DMS53 treated with DMSO at 0.1 percent for 48 hours (cell line): ENCODE results near the gene PEX14.
"Not testable (repeated sequence)": the region's sequence is repeated elsewhere in the genome, so short reads cannot be mapped to it uniquely, and the experiment has no call there.

Experiments used
- DNase-seq: peaks from one replicate; lab custom pipeline; 2025; ENCODE audit not compliant: unreplicated experiment; lab: John Stamatoyannopoulos, UW

PEX14 gene, protein sequence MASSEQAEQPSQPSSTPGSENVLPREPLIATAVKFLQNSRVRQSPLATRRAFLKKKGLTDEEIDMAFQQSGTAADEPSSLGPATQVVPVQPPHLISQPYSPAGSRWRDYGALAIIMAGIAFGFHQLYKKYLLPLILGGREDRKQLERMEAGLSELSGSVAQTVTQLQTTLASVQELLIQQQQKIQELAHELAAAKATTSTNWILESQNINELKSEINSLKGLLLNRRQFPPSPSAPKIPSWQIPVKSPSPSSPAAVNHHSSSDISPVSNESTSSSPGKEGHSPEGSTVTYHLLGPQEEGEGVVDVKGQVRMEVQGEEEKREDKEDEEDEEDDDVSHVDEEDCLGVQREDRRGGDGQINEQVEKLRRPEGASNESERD

DNA sequence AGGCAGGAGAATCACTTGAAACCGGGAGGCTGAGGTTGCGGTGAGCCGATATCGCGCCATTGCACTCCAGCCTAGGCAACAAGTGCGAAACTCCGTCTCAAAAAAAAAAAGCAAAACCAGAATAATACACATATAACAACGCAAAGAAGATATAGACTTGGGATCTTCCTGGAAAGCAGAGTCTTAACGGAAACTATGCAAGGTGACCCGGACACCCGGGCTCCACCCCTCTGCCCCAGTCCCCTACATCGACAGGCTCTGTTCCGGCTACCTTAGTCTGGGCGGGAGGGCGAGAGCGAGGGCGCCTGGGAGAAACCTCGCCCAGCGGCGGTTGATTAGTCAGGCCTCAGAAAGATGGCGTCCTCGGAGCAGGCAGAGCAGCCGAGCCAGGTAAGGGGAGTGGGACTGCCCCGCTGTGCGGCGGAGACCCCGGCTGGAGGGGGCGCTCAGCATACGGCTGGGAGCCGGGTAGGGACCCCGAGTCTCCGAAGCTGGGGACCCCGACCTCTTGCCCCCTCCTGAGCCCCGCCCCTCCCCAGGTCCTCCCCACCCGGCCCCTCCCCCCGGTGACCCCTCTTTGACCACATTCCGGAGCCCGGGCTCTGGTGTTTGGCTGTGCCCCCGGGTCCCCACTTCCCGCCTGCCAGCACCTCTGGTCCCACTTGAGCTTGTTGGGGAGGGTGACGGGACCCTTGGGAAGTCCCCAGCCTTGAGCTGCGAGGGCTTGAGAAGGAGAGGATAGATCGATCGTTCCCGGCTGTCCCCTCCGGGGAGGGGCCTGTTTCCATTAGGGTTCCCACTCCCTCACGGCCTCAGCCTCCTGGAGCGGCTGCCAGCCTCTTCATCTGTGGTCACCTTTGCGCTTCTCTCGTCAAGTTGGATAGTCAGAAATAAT, at the start of gene PEX14:
Gene PEX14, plus strand, starts transcription at position 338 of the 895 bp plus-strand sequence. Its CDS starts 17 bp downstream, at position 355.
- peak; percentile 75 for DNase-seq

DNA sequence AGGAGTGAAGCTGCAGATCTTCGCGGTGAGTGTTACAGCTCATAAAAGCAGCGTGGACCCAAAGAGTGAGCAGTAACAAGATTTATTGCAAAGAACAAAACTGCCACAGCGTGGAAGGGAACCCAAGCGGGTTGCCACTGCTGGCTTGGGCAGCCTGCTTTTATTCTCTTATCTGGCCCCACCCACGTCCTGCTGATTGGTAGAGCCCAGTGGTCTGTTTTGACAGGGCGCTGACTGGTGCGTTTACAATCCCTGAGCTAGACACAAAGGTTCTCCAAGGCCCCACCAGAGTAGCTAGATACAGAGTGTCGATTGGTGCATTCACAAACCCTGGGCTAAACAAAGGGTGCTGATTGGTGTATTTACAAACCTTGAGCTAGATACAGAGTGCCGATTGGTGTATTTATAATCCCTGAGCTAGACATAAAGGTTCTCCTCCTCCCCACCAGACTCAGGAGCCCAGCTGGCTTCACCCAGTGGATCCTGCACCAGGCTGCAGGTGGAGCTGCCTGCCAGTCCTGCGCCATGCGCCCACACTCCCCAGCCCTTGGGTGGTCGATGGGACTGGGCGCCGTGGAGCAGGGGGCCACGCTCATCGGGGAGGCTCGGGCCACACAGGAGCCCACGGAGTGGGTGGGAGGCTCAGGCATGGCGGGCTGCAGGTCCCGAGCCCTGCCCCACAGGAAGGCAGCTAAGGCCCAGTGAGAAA, 48.8 kb upstream of the PEX14 start:
- DNase-seq, result not testable (repeated sequence)

DNA sequence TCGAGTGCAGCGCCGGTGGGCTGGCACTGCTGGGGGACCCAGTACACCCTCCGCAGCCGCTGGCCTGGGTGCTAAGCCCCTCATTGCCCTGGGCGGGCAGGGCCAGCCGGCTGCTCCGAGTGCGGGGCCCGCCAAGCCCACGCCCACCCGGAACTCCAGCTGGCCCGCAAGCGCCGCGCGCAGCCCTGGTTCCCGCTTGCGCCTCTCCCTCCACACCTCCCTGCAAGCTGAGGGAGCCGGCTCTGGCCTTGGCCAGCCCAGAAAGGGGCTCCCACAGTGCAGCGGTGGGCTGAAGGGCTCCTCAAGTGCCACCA, 48.3 kb upstream of the PEX14 start:
- not testable (repeated sequence) for DNase-seq

DNA sequence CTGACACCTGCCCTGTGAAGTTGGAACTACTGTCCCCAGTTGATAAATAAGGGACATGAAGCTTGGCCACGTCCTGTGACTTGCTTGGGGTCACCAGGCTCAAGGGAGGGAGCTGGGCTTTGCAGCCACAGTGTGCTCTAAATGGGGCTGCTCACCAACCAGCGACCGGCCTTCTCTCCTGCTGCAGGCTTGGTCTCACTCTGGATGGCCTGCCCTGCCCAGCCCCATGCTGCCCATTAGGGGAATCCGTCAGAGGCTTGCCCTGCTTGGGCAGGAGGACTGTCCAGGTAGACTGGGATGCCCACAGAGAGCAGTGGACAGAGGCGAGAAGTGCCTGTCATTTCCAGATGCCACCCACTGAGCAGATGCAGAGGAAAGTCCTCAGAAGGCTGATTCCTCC, 45.8 kb upstream of the PEX14 start:
- DNase-seq, result no peak

DNA sequence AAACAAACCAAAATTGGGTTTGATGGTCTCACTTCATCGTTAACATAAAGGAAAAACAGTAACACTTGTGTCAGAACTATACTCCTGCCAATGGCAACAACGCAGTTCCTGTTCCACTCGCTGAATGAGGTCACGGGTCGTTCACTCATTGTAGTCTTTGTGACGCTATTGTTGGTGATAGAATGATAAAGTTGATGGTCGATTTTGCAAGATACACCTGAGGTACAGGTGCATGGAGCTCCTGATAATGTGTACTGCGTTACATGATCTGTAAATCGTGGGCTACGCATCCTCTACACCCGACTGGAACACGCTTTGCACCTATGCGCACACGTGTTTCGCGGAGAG, 44.9 kb upstream of the PEX14 start:
- no peak for DNase-seq

DNA sequence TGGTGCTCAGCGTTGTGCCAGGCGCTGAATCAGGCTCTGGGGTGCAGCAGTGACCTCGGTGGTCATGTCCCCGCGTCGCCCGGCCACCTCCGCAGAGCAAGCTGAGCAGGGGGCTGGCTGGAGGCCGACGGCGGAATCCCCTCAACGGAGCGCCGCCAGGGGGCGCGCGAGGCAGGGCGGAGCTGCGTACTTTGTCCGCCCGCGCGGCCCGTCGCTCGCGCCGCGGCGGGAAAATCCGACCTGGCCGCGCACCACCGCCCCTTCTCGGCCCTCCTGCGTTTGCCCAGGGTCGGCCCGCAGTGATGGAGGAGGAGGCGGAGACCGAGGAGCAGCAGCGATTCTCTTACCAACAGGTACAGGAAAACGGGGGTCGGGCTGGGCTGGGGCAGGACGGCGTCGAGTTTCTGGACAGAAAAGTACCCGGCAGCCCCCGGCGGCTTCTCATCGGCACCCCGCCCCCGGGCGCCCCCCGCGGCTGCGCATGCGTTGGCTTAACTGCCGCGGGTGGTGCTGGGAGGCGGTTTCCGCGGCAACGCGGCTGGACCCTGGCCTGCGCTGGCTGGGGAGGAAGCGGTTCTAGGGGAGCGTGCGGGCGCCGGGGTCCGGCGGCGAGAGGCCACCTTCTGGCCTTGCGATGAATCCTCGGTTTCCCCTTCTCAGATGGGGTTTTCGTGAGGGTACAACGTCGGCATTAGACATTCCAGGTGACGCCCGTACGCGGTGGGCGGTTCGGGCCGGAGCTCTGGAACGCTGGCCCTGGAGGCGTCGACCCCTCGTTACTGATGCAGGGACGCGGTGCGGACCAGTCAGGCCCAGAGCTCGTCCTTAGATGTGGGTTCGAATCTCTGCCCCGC, 44.3 kb upstream of the PEX14 start, which contains the start of gene CENPS:
Gene CENPS, plus strand, starts transcription at position 218 of the 854 bp plus-strand sequence. Its CDS starts 85 bp downstream, at position 303.
- DNase-seq, result peak; percentile 71

DNA sequence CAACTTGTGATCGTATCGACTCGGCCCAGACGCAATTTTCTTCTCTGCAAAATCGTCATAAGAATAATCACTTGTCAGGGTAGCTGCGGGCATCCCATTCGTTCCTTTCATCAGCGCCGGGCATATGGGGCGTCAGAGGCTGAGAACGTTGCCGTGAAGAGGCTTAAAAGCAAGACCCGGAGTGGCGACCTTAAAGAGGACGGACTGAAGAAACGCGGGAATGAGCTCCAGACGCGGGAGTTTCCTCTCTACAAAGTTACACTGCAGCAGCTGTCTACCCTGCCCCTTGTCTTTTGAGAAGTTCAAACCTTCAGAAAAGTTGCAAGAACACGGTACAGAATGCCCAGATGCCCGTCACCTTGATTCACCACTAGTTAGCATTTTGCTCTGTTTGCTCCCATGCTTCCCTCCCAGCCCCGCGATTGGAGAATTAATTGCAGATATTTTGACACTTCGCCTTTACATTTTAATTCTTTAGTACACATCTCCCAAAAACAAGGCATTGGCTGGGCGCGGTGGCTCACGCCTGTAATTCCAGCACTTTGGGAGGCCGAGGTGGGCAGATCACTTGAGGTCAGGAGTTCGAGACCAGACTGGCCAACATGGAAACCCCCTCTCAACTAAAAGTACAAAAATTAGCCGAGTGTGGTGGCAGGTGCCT, 43.5 kb upstream of the PEX14 start:
- DNase-seq, result no peak

DNA sequence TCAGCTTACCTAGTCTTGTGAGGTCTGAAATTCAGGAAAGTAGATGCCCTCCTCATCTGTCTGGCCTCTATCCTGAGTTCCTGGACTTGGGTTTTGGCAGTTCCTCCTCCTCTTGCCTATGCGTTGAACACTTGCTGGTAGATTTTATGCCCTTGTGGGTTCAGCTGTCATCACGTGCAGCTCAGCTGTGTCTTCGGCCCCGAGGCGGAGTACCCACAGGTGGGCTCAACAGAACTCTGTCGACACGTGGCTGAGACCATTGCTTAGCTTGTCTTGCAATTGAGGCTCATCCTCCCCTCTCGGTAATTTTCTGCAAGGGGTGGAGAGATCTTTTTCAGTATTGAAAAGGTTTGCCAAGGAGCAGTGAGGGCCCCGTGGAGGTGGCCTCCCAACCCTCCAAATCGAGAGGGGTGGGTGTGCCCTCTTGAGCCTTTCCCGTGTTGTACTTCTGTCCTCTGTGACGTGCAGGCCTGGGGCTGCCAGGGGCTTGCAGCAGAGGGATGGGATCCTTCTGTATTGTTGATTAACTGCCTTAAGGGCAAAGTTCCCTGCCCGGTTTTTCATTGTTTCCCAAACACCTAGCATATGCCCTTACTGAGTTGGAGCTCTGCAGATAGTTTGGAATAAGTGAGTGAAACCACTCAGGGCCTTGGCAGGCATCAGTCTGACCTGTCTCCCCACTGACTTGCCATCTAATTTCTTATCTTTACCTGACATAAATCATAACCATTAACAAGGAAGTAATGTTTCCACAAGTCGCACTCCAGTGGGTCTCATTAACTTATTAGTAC, 41.6 kb upstream of the PEX14 start:
- no peak for DNase-seq

DNA sequence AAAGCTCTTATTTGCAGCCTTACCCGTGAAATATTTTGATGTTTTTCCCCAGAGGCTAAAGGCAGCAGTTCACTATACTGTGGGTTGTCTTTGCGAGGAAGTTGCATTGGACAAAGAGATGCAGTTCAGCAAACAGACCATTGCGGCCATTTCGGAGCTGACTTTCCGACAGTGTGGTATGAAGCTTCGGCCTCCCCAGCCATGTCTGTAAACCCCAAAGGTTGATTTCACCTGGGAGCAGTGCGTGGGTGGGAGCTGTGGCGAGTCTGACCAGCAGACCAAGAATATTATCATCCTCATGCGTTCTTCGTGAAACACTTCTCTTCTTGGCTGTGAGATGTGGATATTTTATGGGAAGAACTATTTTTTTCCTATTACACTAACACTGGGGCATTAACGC, 41.0 kb upstream of the PEX14 start:
- no peak for DNase-seq

DNA sequence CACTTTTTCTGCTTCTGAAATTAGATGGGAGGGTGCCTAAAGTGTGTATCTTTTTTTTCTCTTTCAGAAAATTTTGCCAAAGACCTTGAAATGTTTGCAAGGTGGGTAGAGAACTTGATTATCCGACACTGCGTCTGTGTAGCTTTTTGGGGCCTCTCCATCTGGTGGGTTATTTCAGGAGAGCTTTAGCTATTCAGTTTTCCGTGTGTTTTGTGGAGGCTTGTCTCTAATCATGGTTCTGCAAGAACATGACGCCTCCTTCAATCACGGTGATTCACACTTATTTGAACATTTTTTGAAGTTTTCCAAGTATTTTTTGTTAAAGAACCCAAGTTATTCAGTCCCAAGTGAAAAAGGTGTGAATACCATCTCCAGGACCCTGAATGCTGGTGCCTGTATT, 40.2 kb upstream of the PEX14 start:
- DNase-seq, result no peak

DNA sequence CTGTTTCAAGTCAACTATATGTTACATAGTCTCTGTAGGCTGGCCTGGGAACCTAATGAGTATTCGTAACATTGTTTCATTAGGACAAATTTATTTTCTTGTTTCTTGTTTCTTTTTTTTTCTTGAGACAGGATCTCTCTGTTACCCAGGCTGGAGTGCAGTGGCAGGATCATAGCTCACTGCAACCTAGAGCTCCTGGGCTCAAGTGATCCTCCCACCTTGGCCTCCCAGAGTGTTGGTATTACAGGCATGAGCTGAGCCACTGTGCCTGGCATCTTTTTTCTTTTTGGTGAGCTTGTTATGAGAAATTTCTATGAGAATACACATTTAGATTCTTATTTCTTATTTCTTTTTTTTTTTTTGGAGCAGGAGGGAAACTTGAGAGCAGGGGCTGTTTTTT, 37.7 kb upstream of the PEX14 start:
- no peak for DNase-seq

DNA sequence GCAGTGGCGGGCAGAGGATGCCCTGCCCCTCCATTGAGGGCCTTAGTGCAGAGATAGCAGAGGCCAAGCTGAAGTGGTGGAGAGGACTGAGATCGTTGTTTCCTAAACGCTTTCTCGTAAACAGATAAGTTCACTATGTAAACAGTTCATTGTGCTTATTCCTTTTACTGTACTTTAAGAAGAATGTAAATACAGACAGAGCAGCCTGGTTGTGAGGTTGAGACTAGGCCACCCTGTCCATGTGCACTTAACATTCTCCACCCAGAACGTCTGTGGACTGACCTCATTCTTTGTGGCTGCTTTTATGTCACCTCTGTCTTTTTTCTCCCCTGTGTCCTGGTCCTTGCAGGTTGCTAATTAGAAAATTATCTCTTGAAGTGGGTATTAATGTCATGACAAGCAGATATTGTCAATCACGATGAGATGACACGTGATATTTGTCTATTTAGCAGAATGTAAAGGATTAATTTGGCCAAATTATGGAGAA, 36.0 kb upstream of the PEX14 start:
- peak; percentile 52 for DNase-seq

DNA sequence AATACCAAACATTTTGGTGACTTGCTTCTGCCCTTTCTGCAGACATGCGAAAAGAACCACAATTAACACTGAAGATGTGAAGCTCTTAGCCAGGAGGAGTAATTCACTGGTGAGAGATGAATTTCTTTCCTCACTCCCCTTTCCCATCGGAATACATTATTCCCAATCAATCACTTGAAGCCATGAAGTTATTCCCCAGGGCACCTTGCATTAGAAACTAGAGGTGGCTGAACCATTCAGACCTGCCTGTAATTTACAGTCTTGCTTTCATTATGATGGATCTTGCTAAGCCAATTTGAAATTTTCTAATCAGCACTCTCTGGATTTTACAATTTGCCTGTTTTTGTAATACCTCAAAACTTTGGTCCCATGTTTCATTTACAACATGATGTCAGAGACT, 34.4 kb upstream of the PEX14 start:
- no peak for DNase-seq

DNA sequence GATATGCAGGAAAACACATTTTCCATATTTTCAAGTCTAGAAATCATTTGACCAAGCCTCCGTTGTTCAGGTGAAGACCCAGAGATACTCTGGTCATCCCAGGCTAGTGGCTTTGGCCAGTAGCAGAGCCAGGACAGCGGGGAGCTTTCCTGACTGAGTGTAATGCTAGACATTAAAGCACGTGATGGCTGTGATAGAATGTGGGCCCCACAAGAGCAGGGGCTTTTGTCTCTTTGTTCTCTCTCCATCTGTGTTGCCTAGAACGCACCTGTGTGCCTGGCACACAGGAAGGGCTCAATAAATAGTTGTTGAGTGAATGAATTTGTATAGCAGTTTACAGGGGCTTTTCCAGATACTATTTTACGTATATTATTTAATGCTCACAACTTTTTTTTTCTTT, 34.0 kb upstream of the PEX14 start:
- no peak for DNase-seq

DNA sequence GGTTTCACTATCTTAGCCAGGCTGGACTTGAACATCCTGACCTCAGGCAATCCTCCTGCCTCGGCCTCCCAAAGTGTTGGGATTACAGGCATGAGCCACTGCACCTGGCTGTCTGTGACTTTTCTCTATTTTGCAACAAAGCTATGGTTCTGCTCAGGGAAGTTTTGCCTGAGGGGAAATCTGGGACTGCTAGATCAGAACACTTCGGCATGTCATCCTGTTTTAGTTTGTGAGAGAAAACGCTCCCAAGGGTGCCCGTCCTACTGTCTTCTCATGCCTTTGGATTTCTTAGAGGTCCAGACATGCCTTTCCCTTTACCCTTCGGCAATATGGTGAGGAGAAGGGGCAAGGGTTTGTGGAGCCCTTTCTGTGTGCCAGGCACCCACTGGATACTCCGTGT, 30.5 kb upstream of the PEX14 start:
- DNase-seq, result no peak

DNA sequence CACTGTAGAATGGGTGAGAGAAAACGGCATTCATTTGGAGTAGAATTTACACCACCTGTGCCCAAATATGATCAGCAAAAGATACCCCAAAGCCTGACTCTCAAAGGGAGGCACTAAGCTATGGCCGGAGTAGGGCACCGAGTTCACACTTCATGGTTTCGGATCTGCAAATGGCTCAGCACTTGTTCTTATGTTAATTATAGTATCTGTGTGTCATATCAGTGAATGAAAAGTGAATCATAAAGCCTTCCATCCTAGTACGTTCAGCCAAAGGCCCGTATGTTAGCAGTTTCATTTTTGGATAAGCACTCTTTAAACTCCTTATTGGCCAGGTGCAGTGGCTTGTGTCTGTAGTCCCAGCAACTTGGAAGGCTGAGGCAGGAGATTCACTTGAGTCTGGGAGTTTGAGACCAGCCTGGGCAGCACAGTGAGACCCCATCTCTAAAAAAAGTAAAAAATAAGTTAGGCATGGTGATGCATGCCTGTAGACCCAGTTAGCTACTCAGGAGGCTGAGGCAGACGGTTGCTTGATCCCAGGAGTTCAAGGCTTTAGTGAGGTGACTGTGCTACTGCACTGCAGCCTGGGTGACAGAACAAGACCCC, 29.9 kb upstream of the PEX14 start:
- no peak for DNase-seq

DNA sequence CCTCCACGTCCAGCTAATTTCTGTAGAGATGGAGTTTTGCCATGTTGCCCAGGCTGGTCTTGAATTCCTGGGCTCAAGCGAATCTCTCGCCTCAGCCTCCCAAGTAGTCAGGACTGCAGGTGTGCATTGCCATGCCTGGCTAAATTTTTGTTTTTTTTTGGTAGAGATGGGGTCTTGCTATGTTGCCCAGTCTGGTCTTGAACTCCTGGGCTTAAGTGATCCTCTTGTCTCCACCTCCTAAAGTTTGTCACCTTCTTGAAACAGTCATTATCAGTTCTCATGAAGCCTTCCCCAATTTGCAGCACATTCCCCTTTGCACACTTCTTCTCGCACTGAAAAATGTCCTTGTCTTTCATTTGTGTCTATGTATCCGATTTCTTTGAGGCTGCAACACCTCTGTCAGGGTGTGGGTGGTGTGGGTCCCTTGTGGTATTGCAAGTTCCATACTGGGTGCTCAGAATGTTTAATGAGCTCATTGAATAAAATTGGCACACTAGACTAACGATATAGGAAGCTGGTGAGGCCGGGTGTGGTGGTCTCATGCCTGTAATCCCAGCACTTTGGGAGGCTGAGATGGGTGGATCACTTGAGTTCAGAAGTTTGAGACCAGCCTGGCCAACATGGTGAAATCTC, 27.8 kb upstream of the PEX14 start:
- DNase-seq, result no peak

DNA sequence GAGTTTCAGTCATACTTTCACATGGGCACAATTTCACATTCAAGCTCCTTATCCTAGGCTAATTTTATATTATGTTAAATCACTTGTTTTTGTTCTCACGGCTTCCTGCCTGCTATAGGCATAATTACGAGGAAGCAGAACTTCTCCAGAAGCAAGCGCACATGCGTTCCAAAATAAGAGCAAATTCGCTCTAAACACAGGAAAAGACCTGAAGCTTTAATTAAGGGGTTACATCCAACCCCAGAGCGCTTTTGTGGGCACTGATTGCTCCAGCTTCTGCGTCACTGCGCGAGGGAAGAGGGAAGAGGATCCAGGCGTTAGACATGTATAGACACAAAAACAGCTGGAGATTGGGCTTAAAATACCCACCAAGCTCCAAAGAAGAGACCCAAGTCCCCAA, 25.0 kb upstream of the PEX14 start, which contains the start of gene CORT:
Gene CORT, plus strand, starts transcription at position 281 of the 400 bp plus-strand sequence. CDS start 193 bp downstream, outside the sequence.
- DNase-seq, result no peak
